ENCODE measurements around the gene UVRAG. TPM values are rescaled to one million over a fixed set of nuclear protein-coding genes. Genes with fewer than 3 reads are reported as not detected.

Gene UVRAG
- total and polyA plus RNA-seq, 2 of the 13 experiments (the other 11 are each of a cell fraction or from before 2014, with no cell fraction given) = 9.7 to 17.3 TPM

DNA sequence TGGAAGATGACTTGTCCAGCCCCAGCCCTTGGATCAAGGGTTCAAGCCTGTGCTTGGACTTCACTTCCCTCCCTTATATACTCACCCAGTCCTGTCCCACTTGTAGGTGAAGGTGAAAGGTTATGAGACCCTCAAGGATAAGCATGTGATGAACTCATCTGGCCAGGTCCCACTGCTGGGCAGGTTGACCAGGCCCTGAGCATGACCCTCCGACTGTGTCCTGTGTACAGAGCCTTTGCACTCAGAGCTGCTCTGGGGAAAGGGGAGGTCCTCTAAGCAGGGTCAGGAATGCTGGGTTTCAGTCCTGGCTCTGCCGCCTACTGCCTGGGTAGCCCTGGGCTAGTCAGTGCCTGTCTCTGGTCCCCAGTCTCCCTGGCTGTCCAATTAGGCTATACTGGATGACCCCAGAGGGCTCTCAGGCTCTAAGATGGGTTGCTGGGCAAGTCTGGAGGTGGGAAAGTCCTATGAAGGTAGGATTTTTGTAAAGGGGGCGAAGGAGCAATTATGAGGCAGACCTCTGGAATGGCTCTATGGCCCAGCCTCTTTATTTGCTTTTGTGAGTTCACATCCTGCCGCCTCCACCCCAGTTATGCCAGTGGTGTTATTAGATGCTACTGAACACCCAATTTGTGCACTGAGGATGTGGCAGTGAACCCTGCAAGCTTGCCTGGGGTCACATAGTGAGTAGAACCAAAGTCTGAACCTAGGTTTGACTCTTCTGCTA, 32.3 kb upstream of the UVRAG start (continued):
- no peak for TF ChIP-seq ZNF318 (CRISPR knock-in tag; IDR thresholded peaks at IDR 0.05)
- no peak for TF ChIP-seq SMAD3 (CRISPR knock-in tag; IDR thresholded peaks at IDR 0.05)
- TF ChIP-seq ATAD3A (CRISPR knock-in tag; IDR thresholded peaks at IDR 0.05) = no peak
- TF ChIP-seq HDAC1 (CRISPR knock-in tag; IDR thresholded peaks at IDR 0.05) = peak; percentile 86
- TF ChIP-seq ZXDC (CRISPR knock-in tag; IDR thresholded peaks at IDR 0.05) = no peak
- no peak for TF ChIP-seq ZFP41 (CRISPR knock-in tag; IDR thresholded peaks at IDR 0.05; ENCODE audit: borderline replicate concordance)
- no peak for TF ChIP-seq HNRNPL (IDR thresholded peaks at IDR 0.05; ENCODE audit: low read depth, low read length)
- no peak for TF ChIP-seq ATM (IDR thresholded peaks at IDR 0.05; ENCODE audit: borderline replicate concordance)
- no peak for TF ChIP-seq ZNF761 (CRISPR knock-in tag; conservative IDR thresholded peaks at IDR 0.05)
- no peak for TF ChIP-seq PCBP2 (optimal IDR thresholded peaks at IDR 0.05; ENCODE audit: low read depth, low read length, poor library complexity, severe bottlenecking)
- no peak for TF ChIP-seq STAT6 (CRISPR knock-in tag; IDR thresholded peaks at IDR 0.05; ENCODE audit: borderline replicate concordance)
- no peak for TF ChIP-seq RBM39 (IDR thresholded peaks at IDR 0.05; ENCODE audit: low read depth, low read length, poor library complexity, severe bottlenecking)
- TF ChIP-seq, protein P1, sequence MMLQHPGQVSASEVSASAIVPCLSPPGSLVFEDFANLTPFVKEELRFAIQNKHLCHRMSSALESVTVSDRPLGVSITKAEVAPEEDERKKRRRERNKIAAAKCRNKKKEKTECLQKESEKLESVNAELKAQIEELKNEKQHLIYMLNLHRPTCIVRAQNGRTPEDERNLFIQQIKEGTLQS (CRISPR knock-in tag; IDR thresholded peaks at IDR 0.05) = no peak; the same call in 1 of the 2 replicates
- peak; percentile 77; the same call in 1 of the 2 replicates for TF ChIP-seq ZSCAN20 (CRISPR knock-in tag; IDR thresholded peaks at IDR 0.05; ENCODE audit: borderline replicate concordance)
- no peak for TF ChIP-seq HOXA5 (CRISPR knock-in tag; IDR thresholded peaks at IDR 0.05)

Measured in HepG2 (cell line).